HCT116 (cell line): Measurements from ENCODE around the gene FGD4. TPM values are rescaled to one million over a fixed set of nuclear protein-coding genes. Genes with fewer than 3 reads are reported as not detected.

Source experiments
- ATAC-seq: fragments of 200-7000 bp; cut with Tn5 transposase; 2 replicates; pipeline ENCODE4 v1.9.1; 2020; ENCODE audit warnings: mild to moderate bottlenecking, moderate library complexity
- BruUV-seq: library from RNA; stranded (reverse); fragments of 400-500 nt; replicated peaks from 2 replicates; lab custom pipeline; 2021; lab: Mats Ljungman, UMichigan
- CTCF ChIA-PET: fragments of 300-600 bp; sonication (Branson Sonifier 250); formaldehyde crosslinking; loops from one replicate; lab custom pipeline; 2021; ENCODE audit warnings: antibody characterized with exemption; lab: Charles Lee
- POLR2A ChIA-PET: fragments of 300-600, 350-600 bp; sonication (Branson Sonifier 250); formaldehyde crosslinking; loops from one replicate; lab custom pipeline; 2021; ENCODE audit warnings: antibody characterized with exemption; lab: Charles Lee
- RAD21 ChIA-PET, 2 experiments: fragments of 300-600 bp; sonication (Branson Sonifier 250); formaldehyde crosslinking; loops; one replicate each; lab custom pipeline; 2023; ENCODE audit warnings: low total read pairs in 2 of 2; ENCODE audit not compliant: uncharacterized antibody in 2 of 2, unreplicated experiment in 2 of 2, low non-redundant PET in 1 of 2; lab: Charles Lee
- DNase-seq: peaks from one replicate; pipeline ENCODE4 v3.0.0-alpha.2; 2010; ENCODE audit warnings: low read depth, low spot score
- H2AFZ ChIP-seq: fragments of 200-600 bp; shearing (Covaris generic), sonication (generic); 2 replicates; pipeline ENCODE4 v1.6.1; 2017; ENCODE audit warnings: low read depth, mixed run types, mixed read lengths, antibody characterized with exemption, low read length; ENCODE audit not compliant: poor library complexity, severe bottlenecking
- H3K27ac ChIP-seq: 2 replicates; pipeline ENCODE4 v1.5.1; 2012; ENCODE audit warnings: low read depth, low read length
- H3K27me3 ChIP-seq: fragments of 200-600 bp; sonication (generic); 2 replicates; pipeline ENCODE4 v1.6.1; 2016; ENCODE audit warnings: mixed run types, low read length, mixed read lengths; ENCODE audit not compliant: insufficient read depth
- H3K36me3 ChIP-seq, 2 experiments: fragments of 200-500 bp in 1 of 2; fragments of 200-600 bp in 1 of 2; sonication (Bioruptor generic) in 1 of 2; sonication (generic) in 1 of 2; 2 replicates each; pipeline versions ENCODE4 v1.5.1 to v1.6.1; 2014 to 2016; ENCODE audit warnings: low read length in 2 of 2, inconsistent platforms in 1 of 2, mixed read lengths in 1 of 2, mixed run types in 1 of 2; ENCODE audit not compliant: insufficient read depth in 2 of 2, control insufficient read depth in 1 of 2
- H3K4me1 ChIP-seq, 2 experiments: fragments of 200-600 bp in 1 of 2; sonication (generic) in 1 of 2; 2 replicates each; pipeline versions ENCODE4 v1.5.1 to v1.6.1; 2012 to 2017; ENCODE audit warnings: low read length in 2 of 2, inconsistent platforms in 1 of 2, mild to moderate bottlenecking in 1 of 2, mixed read lengths in 1 of 2, mixed run types in 1 of 2, moderate library complexity in 1 of 2; ENCODE audit not compliant: insufficient read depth in 2 of 2, control insufficient read depth in 1 of 2
- H3K4me2 ChIP-seq: fragments of 200-600 bp; sonication (generic); 2 replicates; pipeline ENCODE4 v1.6.1; 2017; ENCODE audit warnings: mixed run types, low read length, mixed read lengths
- H3K4me3 ChIP-seq, 2 experiments: fragments of 200-600 bp in 1 of 2; sonication (generic) in 1 of 2; replicated peaks in 1 of 2; 2 replicates each; pipeline ENCODE4 v1.5.1; 2011 to 2016; ENCODE audit warnings: low read length in 2 of 2, control low read depth in 1 of 2, low read depth in 1 of 2, mild to moderate bottlenecking in 1 of 2, mixed read lengths in 1 of 2, mixed run types in 1 of 2
- H3K79me2 ChIP-seq: fragments of 200-600 bp; sonication (generic); 2 replicates; pipeline ENCODE4 v1.6.1; 2017; ENCODE audit warnings: mild to moderate bottlenecking, mixed run types, low read length, moderate library complexity, mixed read lengths; ENCODE audit not compliant: insufficient read depth
- H3K9ac ChIP-seq: fragments of 200-600 bp; sonication (generic); 2 replicates; pipeline ENCODE4 v1.6.1; 2016; ENCODE audit warnings: low read length, mixed read lengths
- H3K9me2 ChIP-seq: fragments of 200-600 bp; sonication (generic), shearing (Covaris generic); 2 replicates; pipeline ENCODE4 v1.6.1; 2017; ENCODE audit warnings: mixed run types, mild to moderate bottlenecking, moderate library complexity; ENCODE audit not compliant: insufficient read depth
- H3K9me3 ChIP-seq, 2 experiments: fragments of 200-500 bp in 1 of 2; fragments of 200-600 bp in 1 of 2; sonication (Bioruptor generic) in 1 of 2; sonication (generic) in 1 of 2; 2 replicates each; pipeline ENCODE4 v1.6.1; 2014 to 2017; ENCODE audit warnings: low read length in 2 of 2, mixed read lengths in 2 of 2, inconsistent platforms in 1 of 2, low read depth in 1 of 2, mild to moderate bottlenecking in 1 of 2, mixed run types in 1 of 2, moderate library complexity in 1 of 2; ENCODE audit not compliant: control insufficient read depth in 1 of 2, insufficient read depth in 1 of 2
- H4K20me1 ChIP-seq: fragments of 200-600 bp; sonication (generic), shearing (Covaris generic); 2 replicates; pipeline ENCODE4 v1.6.1; 2017; ENCODE audit warnings: mixed run types, mild to moderate bottlenecking, moderate library complexity; ENCODE audit not compliant: insufficient read depth
- CBX3 ChIP-seq: IDR thresholded peaks from 2 replicates; pipeline ENCODE4 v1.6.1; 2012; ENCODE audit warnings: low read depth
- ELF1 ChIP-seq: IDR thresholded peaks from 2 replicates; pipeline ENCODE4 v1.6.1; 2012; ENCODE audit warnings: low read depth, borderline replicate concordance
- EZH2phosphoT487 ChIP-seq: fragments of 200-600 bp; IDR thresholded peaks from 2 replicates; pipeline ENCODE4 v1.6.1; 2018; ENCODE audit warnings: antibody characterized with exemption, borderline replicate concordance
- FOSL1 ChIP-seq: IDR thresholded peaks from 2 replicates; pipeline ENCODE4 v1.6.1; 2012; ENCODE audit warnings: low read depth
- JUND ChIP-seq: IDR thresholded peaks from 2 replicates; pipeline ENCODE4 v1.6.1; 2012
- POLR2A ChIP-seq: IDR thresholded peaks from 2 replicates; pipeline ENCODE4 v1.7.0; 2011; ENCODE audit warnings: borderline replicate concordance; ENCODE audit not compliant: insufficient read depth, insufficient read length; ENCODE audit errors: extremely low read depth
- POLR2AphosphoS5 ChIP-seq: IDR thresholded peaks from 2 replicates; pipeline ENCODE4 v1.6.1; 2011; ENCODE audit warnings: mild to moderate bottlenecking, low read depth, low read length, moderate library complexity
- SIN3A ChIP-seq: IDR thresholded peaks from 2 replicates; pipeline ENCODE4 v1.6.1; 2012; ENCODE audit warnings: low read depth
- SP1 ChIP-seq: IDR thresholded peaks from 2 replicates; pipeline ENCODE4 v1.6.1; 2012; ENCODE audit warnings: low read depth
- SRF ChIP-seq: IDR thresholded peaks from 2 replicates; pipeline ENCODE4 v1.6.1; 2012; ENCODE audit warnings: low read depth
- TCF7L2 ChIP-seq: IDR thresholded peaks from 2 replicates; pipeline ENCODE4 v1.7.0; 2011; ENCODE audit warnings: borderline replicate concordance, inconsistent platforms; ENCODE audit not compliant: insufficient read depth, insufficient read length; ENCODE audit errors: extremely low read depth
- ZFX ChIP-seq: fragments of 450-650 bp; IDR thresholded peaks from 2 replicates; pipeline ENCODE4 v1.6.1; 2017
- ZNF274 ChIP-seq: fragments of 200-500 bp; sonication (Bioruptor generic); IDR thresholded peaks from 2 replicates; pipeline ENCODE4 v1.6.1; 2014; ENCODE audit warnings: mild to moderate bottlenecking, low read depth, low read length, inconsistent platforms
- intact Hi-C: fragments of 100-400 bp; cut with micrococcal nuclease; formaldehyde crosslinking; loops from 2 replicates; pipeline ENCODE4 v1.10.0; 2022
- total RNA-seq: library from RNA; stranded (reverse); gene quantifications from one replicate; pipeline ENCODE4 v1.2.1, GENCODE V29; 2021; ENCODE audit not compliant: unreplicated experiment
- TF ChIP-seq, protein P1 (sequence below), 3 experiments: fragments of 200-600 bp in 1 of 3; sonication (generic) in 1 of 3; IDR thresholded peaks in 2 of 3; conservative IDR thresholded peaks in 1 of 3; 2 replicates each; pipeline ENCODE4 v1.5.1; 2012 to 2017; ENCODE audit warnings: low read depth in 2 of 3, low read length in 2 of 3, antibody characterized with exemption in 1 of 3, borderline replicate concordance in 1 of 3, control low read depth in 1 of 3, mild to moderate bottlenecking in 1 of 3, mixed read lengths in 1 of 3, mixed run types in 1 of 3, moderate library complexity in 1 of 3; ENCODE audit not compliant: insufficient read depth in 1 of 3
- TF ChIP-seq, protein P2 (sequence below): IDR thresholded peaks from 2 replicates; pipeline ENCODE4 v1.6.1; 2012; ENCODE audit warnings: low read depth
- TF ChIP-seq, protein P3 (sequence below): IDR thresholded peaks from 2 replicates; pipeline ENCODE4 v1.6.1; 2012

Gene FGD4
- total RNA-seq, 1 experiment from 2014 or later, result 7.7 TPM

DNA sequence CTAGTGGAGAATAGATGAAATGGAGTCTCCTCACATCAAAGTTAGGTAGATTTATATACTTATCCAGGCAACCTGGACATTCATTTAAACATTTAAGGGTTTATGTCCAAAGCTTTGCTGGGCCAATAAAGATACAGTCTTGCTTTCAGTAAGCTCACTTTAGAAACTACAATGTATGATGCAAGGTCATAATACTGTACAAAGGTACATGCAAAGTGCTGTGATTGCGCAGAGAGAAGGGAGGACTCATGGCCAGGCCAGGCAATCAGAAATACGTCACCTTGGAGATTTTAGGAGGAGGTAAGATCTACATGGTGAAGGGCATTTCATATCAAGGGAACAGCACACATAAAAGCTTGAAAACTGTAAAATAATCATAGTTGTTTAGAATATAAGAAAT lies 113.6 kb downstream of the FGD4 start:
- Histone ChIP-seq H3K4me3 (no peak overlapping the region), H3K9me3 (no peaks in the 10 kb centered on the region), H3K79me2 (no peaks in the 10 kb centered on the region), H3K36me3 (no peaks in the 10 kb centered on the region), H2AFZ (no peak overlapping the region), H4K20me1 (no peaks in the 10 kb centered on the region), H3K27me3 (no peaks in the 10 kb centered on the region), H3K4me2 (no peak overlapping the region), H3K4me1 (no peaks in the 10 kb centered on the region), H3K9me2 (no peaks in the 10 kb centered on the region), H3K9ac (no peak overlapping the region), H3K27ac (no peak overlapping the region)
- no TSS peak for BruUV-seq
- DNase-seq (no peak), ATAC-seq (no peak)
- CTCF ChIA-PET, result no interaction called here
- intact Hi-C loops, result no loop called here
- TF ChIP-seq POLR2A (no peak), CBX3 (no peak), TCF7L2 (no peak), ZFX (no peak), SIN3A (no peak), EZH2phosphoT487 (no peak), ELF1 (no peak), POLR2AphosphoS5 (no peak), FOSL1 (no peak), SP1 (no peak), JUND (no peak), SRF (no peak), ZNF274 (no peak)
- TF ChIP-seq, protein P1, sequence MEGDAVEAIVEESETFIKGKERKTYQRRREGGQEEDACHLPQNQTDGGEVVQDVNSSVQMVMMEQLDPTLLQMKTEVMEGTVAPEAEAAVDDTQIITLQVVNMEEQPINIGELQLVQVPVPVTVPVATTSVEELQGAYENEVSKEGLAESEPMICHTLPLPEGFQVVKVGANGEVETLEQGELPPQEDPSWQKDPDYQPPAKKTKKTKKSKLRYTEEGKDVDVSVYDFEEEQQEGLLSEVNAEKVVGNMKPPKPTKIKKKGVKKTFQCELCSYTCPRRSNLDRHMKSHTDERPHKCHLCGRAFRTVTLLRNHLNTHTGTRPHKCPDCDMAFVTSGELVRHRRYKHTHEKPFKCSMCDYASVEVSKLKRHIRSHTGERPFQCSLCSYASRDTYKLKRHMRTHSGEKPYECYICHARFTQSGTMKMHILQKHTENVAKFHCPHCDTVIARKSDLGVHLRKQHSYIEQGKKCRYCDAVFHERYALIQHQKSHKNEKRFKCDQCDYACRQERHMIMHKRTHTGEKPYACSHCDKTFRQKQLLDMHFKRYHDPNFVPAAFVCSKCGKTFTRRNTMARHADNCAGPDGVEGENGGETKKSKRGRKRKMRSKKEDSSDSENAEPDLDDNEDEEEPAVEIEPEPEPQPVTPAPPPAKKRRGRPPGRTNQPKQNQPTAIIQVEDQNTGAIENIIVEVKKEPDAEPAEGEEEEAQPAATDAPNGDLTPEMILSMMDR (IDR thresholded peaks at IDR 0.05 in 2 of 3, conservative IDR thresholded peaks at IDR 0.05 in 1 of 3; ENCODE audit: borderline replicate concordance in 1 of 3, insufficient read depth in 1 of 3, low read depth in 2 of 3, low read length in 2 of 3), result no peak
- TF ChIP-seq, protein P2, sequence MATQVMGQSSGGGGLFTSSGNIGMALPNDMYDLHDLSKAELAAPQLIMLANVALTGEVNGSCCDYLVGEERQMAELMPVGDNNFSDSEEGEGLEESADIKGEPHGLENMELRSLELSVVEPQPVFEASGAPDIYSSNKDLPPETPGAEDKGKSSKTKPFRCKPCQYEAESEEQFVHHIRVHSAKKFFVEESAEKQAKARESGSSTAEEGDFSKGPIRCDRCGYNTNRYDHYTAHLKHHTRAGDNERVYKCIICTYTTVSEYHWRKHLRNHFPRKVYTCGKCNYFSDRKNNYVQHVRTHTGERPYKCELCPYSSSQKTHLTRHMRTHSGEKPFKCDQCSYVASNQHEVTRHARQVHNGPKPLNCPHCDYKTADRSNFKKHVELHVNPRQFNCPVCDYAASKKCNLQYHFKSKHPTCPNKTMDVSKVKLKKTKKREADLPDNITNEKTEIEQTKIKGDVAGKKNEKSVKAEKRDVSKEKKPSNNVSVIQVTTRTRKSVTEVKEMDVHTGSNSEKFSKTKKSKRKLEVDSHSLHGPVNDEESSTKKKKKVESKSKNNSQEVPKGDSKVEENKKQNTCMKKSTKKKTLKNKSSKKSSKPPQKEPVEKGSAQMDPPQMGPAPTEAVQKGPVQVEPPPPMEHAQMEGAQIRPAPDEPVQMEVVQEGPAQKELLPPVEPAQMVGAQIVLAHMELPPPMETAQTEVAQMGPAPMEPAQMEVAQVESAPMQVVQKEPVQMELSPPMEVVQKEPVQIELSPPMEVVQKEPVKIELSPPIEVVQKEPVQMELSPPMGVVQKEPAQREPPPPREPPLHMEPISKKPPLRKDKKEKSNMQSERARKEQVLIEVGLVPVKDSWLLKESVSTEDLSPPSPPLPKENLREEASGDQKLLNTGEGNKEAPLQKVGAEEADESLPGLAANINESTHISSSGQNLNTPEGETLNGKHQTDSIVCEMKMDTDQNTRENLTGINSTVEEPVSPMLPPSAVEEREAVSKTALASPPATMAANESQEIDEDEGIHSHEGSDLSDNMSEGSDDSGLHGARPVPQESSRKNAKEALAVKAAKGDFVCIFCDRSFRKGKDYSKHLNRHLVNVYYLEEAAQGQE, result no peak
- TF ChIP-seq, protein P3, sequence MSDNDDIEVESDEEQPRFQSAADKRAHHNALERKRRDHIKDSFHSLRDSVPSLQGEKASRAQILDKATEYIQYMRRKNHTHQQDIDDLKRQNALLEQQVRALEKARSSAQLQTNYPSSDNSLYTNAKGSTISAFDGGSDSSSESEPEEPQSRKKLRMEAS, result no peak
- POLR2A ChIA-PET, result no interaction called here
- RAD21 ChIA-PET, result no interaction called here
